Stimulated activated CD8-positive, alpha-beta memory T cell treated with anti-CD3 and anti-CD28 coated beads, Interleukin-12 subunit alpha, Interleukin-12 subunit beta, amount 100 ng/mL, for 24 hours (primary cell): ENCODE results near the gene MILR1.
"Not testable (repeated sequence)": the region's sequence is repeated elsewhere in the genome, so short reads cannot be mapped to it uniquely, and the experiment has no call there.

Source experiments
- DNase-seq: peaks from one replicate; pipeline ENCODE4 v3.0.0-alpha.2; 2020; ENCODE audit errors: extremely low read depth

The MILR1 gene

DNA sequence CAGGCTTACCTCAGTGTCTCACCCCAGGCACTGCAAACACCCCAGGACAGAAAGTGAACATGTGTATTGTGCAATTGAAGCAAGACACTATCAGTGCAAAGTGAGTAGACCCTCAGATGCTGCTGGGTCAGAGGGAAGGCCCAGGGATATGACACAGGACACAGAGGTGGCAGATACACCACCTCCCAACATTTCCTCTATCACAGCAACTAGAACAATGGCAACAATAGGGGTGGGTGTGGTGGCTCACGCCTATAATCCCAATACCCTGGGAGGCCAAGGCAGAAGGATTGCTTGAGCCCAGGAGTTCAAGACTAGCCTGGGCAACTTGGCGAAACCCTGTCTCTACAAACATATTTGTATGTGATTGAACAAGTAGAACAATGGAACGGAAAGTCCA lies 22.5 kb downstream of the MILR1 start:
- no peak for DNase-seq

DNA sequence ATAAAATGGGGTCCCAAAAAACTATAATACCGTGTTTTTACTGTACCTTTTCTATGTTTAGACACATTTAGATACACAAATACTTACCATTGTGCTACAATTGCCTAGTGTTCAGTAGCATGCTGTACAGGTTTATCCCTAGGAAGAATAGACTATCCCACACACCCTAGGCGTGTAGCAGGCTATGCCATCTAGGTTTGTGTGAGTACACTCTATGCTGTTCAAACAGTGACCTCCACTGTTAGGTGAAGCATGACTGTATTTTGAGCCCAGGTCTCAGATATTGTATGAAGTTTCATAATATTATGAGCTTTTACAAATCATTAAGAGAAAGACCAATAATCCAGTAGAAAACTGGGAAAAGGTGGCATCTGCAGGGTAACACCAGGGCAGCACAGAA lies 23.6 kb downstream of the MILR1 start:
- no peak for DNase-seq

DNA sequence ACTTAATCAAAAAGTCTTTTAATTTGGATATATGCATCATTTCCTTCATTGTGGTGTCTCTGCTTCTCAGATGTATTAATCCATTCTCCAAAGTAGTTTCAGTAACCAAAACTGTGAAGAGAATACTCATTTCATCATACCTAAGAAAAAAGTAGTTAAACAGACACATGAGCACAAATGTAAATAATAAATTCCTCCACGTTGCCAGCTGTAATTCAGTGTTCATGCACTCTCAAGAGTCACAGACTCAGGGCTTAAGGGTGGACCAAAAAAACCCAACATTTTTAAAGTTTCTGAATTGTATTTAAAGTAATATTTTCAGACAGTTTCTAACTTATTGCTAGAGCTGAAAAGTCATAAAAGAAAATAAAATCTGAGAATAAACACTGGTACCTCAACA lies 28.9 kb downstream of the MILR1 start:
- DNase-seq = no peak

DNA sequence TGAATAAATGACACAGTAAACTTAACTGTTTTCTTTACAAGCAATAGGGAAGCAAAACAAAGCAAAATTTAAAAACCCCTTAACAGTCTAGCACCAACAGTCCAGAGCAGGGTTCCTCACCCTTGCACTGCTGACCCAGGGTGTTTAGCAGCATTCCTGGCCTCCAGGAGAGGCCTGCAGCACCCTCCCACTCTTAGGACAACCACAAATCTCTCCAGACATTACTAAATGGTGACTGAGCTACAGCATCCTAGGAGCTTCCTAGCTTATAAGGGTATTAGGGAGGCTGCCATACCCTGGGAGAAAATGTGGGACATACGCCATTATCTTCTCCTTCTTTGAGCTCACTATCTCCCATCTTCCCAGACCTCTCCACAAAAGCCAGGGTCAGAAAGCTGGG lies 32.0 kb downstream of the MILR1 start:
- DNase-seq = no peak

DNA sequence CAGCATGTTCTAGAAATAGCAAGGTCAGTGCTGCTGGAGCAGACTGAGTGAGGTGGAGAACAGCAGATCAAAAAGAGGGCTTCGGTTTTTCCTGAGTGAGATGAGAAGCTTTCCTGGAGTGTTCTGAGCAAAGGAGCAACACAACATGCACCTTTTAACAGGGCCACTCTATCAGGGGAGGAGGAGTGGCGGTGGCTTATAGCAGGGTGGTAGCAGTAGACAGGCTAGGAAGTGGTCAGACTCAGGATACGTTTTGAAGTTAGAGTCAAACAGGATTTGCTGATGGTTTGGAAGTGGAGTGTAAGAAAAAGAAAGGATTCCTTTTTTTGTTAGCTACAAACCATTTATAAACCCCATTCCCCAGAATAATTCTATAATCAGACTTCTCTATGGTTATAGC lies 35.5 kb downstream of the MILR1 start:
- no peak for DNase-seq

GRCh38 chr17:64488301-64488700 lies 39.4 kb downstream of the MILR1 start:
- DNase-seq = no peak

GRCh38 chr17:64491034-64491860 lies 42.3 kb downstream of the MILR1 start:
- DNase-seq = no peak

DNA sequence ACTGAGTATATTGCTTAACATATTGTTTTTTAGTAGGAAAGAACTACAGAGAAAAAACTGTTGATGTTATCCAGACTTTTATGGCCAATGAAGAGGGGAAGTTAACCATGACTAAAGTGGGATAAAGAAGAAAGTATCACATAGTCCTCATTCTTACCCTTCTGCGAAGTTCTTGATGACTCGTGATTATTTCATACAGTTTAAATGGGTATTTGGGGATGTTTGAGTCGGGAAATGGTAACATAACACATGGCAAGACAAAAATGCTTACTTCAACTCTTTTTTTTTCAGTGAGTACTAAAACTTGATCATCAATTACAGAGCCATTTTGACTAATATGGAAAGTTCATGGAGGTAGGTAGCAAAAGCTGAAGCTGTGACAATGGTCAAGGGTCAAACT lies 43.1 kb downstream of the MILR1 start:
- DNase-seq = no peak

- no peak for DNase-seq
Measured at GRCh38 chr17:64492481-64493109, 43.7 kb downstream of the MILR1 start.

DNA sequence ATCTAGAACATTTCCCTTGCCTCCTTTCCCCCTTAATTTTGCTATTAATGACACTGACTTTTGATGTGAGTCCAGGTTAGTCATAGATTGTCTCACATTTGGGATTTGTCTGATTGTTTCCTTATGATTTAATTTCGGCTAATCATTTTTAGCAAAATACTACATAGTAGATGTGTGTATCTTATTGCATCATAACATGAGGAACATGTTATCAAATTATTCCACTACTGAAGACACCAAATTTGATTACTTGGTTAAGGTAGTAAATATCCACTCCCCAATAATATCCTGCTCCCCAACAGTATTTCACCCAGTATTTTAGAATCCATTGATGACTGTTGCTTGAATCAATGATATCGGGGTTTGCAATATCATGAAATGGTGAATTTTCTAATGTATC lies 45.2 kb downstream of the MILR1 start:
- no peak for DNase-seq

GRCh38 chr17:64495300-64495699 lies 46.4 kb downstream of the MILR1 start:
- not testable (repeated sequence) for DNase-seq

- DNase-seq = no peak
Measured at GRCh38 chr17:64496348-64496785, 47.5 kb downstream of the MILR1 start.

DNA sequence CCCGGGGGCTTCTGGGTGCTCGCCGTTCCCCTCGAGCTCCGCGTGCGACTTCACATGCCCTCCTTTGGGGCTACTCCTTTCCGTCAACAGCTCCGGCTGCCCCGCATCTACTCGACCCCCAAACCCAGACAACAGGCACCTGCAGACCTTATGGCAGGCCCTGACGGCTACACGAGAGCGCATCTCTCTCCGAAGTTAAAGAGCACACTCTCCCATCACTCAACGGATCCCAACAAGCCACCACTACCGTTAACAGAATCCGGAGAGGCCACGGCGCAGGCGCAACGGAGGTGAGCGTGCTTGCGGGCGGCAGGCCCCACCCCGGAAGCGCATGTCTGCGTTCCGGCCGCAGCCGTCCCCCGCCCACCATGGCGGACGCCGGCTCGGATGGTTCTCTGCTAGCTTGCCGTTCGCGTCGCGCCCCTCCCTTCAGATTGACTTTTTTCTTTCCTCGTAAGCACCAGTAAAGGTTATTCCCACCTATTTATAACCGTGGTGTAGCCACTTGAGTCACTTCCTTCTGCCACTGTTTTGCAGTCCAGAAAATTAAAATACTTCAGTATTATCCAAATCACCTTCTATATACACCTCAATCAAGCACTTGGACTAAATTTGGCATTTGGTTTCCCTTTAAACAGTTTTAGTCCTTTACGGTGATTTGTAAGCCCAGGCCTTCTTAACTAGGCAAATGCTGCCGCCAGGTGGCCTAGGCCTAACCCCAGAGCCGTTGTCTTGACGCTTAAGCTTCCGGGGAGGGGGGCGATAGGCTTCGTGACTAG lies 48.1 kb downstream of the MILR1 start, which contains the start of gene POLG2:
TSS of gene POLG2 (minus strand) at position 269 of the 779 bp plus-strand sequence. CDS start at position 183, 86 bp downstream.
- peak; percentile 95 for DNase-seq

GRCh38 chr17:64497565-64498035 lies 48.7 kb downstream of the MILR1 start:
- DNase-seq = no peak

DNA sequence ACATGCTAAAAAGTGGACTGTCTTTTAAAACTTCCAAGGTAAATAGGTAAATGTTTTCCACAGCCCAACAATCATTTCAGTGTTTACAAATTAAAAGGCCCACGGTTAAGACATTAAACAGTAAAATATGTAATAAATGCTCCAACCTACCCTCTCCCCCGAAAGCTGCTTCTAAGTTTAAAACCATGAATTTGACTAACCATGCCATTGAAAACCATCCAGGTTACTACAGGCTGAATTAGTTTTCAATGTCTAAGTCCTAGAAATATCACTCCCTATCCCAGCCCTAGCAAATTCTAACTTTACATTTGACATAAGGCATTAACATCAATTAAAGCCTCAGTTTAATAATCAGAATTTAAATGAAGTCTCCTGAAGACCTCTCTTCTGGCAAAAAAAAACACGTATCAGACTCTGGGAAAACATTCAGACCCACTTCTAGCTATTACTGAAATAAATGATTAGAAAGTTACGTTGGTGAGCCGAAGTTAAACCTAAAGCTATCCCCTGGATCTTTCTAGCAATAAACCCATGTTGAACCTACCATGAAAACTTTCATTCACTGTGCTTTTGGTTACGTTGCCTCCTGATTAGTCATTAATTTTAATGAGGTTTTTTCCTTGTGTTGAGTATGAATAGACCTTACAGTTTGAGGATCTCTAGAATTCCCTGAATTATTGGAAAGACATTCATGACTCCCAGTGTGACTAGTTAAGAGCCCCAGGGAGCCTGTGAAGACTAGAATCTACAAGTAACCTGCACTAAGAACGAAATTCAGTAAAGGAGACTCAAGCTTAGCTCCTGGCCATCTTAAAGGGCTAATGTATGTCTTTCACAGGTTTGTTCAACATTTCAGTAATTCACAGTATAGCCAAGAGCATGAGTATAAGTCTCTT lies 49.6 kb downstream of the MILR1 start:
- DNase-seq = no peak

- no peak for DNase-seq
Measured at GRCh38 chr17:64499805-64500486, 51.0 kb downstream of the MILR1 start.

- DNase-seq = no peak
Measured at GRCh38 chr17:64500487-64500859, 51.6 kb downstream of the MILR1 start.

DNA sequence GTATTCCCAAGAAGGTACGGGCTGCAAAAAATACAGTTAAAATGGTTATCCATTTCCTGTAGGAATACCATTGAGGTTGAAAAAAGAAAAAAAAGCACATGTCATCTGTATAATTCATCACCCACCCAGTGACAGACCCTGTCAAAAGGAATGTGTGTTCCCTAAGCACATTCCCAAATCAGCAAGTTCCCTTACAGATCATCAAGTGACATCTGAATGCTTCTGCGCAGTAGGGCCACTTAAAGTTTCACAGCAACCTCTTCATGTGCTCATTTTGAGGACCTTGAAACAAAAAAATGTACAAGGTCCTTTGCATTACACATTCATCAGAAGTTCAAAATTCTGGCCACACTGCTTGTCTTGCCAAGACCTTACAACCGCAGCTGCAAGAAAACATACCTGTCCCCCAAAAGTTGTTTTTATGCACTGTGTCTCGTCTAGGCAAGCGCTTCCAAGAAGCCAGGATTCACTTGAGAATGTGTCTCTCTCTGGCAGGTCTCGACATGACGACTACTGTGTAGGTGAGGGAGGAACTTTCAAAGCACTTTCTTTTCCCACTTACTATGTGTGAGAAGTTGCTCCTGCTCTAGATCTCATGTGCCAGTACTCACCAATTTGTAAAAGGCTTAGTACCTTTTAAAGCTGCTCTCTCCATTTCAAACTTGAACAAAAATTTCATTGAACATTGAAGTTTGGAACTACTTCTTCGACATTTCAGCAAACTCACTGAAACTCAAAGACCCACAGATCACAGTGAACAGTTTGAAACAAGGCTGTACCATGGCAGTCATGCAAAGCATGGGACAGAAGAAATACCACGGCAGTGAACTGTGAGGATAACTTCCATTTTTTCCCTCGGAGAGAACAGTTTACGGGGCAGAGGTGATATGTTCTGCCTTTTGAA lies 52.2 kb downstream of the MILR1 start:
- DNase-seq = no peak

DNA sequence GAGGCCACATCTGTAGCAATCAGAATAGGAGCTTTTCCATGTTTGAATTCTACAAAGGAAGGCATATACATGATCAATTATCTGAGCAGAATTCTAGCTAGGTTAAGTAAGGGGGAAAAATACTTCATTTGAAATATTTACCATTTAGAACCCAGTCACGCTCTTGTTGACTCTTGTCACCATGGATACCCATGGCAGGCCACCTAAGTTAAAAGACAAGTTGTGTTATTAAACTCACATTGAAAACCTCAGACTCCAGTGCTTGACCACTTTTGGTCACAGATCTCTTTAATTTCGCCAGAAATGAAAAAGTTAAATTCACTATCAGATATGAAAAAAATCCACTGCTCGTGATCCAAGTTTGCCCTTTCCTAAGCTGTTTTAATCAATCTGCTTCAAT lies 53.1 kb downstream of the MILR1 start:
- DNase-seq = no peak

DNA sequence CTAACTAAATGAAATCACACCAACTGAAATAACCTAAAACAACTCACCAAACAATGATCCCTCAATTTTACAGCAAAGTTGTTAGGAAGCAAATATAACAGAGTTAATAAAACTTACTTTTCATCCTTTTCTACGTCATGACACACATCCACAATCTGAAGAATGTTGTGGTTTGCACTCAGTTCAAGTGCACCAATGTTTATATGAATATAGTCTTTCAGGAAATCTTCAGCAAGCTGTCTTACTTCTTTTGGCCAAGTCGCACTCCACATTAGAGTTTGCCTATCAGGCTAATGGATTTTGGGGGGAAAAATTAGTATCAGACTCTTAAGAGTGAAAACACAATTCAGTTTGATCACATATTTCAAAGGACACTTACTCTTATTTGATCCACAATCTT lies 53.9 kb downstream of the MILR1 start:
- no peak for DNase-seq
